Right ventricle myocardium superior (tissue), 1 donor: ENCODE results near the gene TPST1. TPM values are rescaled to one million over a fixed set of nuclear protein-coding genes. Genes with fewer than 3 reads are reported as not detected.

ENCODE experiments used
- ATAC-seq: fragments of 200-7000 bp; cut with Tn5 transposase; one replicate; pipeline ENCODE4 v1.9.1; 2020; ENCODE audit warnings: mild to moderate bottlenecking; ENCODE audit not compliant: poor library complexity
- DNase-seq: peaks from one replicate; pipeline ENCODE4 v3.0.0-alpha.2; 2020
- intact Hi-C: fragments of 100-400 bp; cut with DNase I; formaldehyde crosslinking; loops from one replicate; pipeline ENCODE4 v1.11.2; 2022
- total RNA-seq: library from RNA; stranded (reverse); fragmentation: NEBNext Ultra II Directional; extraction: Animal tissue kit (Norgen Biotek cat#: 25700); gene quantifications from one replicate; pipeline ENCODE4 v1.2.1, GENCODE V29; 2021
- donor health status: DM: no; HTN: yes; CAD: no; lungs with severe emphysema.

The TPST1 gene
- total RNA-seq, 1 donor from 2014 or later: 5.1 TPM

DNA sequence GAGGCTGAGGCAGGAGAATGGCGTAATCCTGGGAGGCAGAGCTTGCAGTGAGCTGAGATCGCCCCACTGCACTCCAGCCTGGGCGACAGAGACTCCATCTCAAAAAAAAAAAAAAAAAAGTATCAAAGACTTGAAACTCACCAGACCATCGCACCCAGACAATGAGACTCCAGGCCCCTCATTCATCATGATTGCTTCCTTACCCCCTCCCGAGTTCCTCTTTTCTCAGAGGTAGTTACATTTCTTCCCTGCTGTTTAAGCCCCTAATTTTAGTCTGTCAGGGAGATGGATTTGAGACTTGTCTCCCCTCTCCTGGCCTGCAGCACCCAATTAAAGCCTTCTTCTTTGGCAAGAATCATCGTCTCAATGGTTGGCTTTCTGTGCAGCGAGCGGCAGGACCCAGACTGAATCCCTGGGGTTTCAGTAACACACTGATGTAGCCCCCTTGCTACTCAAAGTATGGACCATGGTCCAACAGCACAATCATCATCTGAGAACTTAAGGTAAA is 19.4 kb upstream of the TPST1 start:
- ATAC-seq (no peak), DNase-seq (no peak)
- intact Hi-C loops: no loop called here

DNA sequence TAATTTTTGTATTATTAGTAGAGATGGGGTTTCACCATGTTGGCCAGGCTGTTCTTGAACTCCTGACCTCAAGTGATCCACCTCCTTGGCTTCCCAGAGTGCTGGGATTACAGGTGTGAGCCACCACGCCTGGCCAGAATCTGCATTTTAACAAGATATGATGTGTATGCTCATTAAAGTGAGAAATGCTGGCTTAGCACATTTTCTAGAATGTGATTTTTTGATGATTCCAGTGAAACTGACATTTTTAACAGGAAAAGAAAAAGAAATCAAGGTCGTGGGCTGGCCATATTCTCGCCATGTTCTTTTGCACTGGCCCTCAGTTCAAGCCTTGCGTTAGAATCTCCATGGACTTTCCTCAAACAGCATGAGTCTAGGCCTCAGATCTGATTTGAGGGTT is 18.1 kb upstream of the TPST1 start:
- DNase-seq (no peak), ATAC-seq (no peak)
- intact Hi-C loops: no loop called here

DNA sequence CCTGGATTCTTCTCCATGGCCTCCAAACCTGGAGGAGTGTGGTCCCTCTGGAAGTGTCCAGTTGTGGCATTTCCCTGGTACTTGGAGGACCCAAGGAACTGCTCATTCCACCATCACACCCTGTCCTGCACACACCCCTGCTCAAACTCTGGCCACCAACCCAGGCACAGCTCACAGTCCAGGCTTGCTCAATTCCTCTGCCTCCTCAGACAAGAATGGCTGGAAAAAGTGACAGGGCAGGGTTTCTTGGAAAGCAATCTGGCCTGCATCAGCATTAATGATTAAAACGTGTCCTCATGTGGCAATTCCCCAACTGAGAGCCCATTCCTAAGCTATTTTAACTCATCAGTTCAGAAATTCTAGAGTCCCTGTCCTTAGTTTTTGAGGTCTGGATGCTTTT is 17.2 kb upstream of the TPST1 start:
- DNase-seq: peak; percentile 59
- intact Hi-C loops: no loop called here
- ATAC-seq: peak; percentile 70

DNA sequence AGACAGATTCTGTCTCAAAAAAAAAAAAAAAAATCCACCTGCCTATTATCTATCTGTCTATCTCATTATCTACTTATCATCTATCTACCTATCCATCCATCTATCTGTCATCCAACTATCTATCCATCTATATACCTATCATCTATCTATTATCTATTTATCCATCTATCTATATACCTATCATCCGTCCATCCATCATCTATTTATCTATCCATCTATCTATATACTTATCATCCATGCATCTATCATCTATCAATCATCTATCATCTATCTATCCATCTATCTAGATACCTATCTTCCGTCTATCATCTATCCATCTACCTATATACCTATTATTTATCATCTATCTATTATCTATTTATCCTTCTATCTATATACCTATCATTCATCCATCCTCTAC is 16.5 kb upstream of the TPST1 start:
- ATAC-seq: no peak
- intact Hi-C loops: no loop called here

DNA sequence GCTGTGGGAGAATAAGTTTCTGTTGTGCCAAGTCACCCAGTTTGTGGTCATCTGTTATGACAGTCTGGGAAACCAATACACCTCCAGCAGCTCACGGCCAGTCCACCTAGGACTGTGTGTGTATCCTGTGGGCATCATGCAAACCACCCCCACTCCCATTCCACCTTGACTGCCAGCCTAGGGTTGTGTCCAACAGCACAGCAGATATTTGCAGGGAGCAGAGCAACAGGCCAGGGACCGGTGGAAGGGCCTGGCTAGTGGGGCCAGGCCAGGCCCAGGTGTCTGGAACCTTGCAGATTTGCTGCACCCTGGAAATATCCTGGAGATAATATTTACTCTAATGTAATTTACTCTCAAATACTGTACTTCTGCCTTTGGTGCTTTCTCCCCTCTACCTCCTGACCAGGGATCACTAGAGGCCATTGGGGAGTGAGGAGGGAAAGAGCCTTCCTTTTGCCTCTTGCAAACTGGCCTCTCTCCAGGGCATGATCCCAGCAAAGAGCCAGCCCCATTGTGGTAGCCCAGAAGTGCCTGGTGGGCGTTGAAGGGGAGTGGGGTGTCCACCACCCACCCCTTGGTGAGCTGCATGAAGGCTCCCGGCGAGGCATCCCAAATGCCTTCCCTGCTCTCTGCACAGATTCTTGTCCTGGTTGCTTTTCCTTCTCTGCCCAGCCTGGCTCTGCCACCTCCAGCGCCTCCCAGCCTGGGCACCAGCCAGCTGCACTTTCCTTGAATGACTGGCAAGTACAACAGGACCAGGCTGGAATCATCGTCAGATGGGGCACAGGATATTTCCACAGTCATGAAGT is 15.2 kb upstream of the TPST1 start:
- ATAC-seq (no peak), DNase-seq (no peak)
- intact Hi-C loops: no loop called here

More for the DNA sequence above, 16.5 kb upstream of the TPST1 start:
- DNase-seq: no peak

DNA sequence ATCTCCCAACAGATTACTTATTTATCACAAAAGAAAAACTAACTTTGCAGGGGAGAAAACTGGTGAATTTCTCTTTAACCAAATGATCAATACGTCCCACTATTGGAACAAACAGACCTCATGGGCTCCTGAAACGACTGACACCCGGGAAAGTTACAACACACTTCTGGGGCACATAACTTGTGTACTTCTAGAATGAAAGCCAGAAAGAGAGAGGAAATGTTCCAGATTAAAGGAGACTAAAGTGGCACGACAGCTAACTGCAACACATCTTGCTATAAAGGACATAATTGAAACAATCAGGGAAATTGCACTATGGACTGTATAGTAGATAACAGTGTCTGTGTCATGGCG is 14.7 kb upstream of the TPST1 start:
- ATAC-seq (no peak), DNase-seq (no peak)
- intact Hi-C loops: no loop called here

DNA sequence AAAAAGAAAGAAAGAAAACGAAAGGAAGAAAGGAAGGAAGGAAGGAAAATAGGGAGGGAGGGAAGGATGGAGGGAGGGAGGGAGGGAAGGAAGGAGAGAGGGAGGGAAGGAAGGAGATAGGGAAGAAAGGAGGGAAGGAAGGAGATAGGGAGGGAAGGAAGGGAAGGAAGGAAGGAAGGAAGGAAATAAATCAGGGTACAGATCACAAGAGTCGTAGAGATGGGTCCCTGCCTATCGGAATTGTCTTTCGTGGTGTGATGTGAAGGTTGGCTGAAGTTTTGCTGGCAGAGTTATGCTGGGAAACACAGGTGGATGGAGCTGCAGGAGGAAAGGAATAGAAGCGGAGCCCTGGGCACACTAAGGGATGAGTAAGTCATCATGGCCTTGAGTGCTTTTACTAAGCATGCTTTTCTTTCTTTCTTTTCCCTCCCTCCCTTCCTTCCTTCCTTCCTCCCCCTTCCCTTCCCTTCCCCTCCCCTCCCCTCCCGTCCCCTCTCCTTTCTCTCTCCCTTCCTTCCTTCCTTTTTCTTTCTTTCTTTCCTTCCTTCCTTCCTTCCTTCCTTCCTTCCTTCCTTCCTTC is 11.9 kb upstream of the TPST1 start:
- no peak for ATAC-seq
- no peak for DNase-seq
- intact Hi-C loops: no loop called here

DNA sequence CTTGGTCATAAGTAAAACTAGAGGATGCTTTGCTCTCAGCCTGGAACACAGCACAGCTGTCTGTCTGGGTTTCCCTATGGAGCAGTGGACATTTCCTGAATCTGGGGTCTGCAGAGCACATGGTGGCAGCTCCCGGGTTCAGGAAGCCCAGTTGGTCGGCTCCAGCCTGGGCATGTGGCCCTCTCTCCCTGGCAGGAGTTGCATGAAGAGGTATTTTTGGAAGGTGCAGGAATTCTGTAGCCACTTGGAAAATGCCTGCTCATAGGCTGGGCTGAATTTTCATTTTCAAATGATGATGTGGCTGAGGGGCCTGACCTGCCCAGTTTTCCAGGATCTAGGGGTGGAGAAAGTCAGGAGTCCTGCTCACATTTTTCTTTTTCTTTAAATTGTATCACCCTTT is 6.7 kb upstream of the TPST1 start:
- peak; percentile 41 for ATAC-seq
- intact Hi-C loops: no loop called here
- no peak for DNase-seq

DNA sequence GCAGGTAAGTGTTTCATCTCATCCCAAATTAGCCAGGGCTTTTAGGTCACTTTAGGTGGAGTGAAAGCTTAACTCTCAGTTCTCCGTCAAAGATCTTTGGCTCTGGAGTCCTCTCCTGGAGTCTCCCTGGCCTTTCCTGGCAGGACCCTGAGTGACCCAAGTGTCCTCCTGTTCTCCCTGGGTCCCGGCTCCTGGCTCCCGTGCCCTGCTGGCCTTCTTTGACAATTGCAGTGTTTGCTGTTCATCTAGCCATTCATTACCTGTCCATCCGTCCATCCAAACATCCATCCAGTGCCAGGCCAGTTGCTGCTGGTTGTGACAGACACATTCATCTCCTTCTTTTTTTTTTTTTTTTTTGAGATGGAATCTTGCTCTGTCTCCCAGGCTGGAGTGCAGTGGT is 6.2 kb upstream of the TPST1 start:
- DNase-seq (no peak), ATAC-seq (no peak)
- intact Hi-C loops: no loop called here

DNA sequence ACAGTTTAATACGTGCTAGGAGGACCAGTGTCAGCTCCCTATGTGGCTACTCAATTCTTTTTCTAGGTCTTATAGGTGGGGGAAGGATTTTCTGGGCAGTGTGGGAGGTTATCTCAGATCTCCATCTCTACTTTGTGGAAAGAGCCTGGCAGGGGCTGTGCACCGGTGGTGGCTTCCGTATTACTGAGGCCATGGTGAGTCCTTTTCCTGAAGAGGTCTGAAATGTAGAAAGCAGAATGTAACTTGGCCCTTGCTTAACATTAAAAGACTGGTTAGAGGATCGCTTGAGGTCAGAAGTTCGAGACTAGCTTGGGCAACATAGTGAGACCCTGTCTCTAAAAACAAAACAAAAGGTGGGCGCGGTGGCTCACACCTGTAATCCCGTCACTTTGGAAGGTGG is 2.7 kb upstream of the TPST1 start:
- DNase-seq: no peak
- intact Hi-C loops: no loop called here
- ATAC-seq: no peak

DNA sequence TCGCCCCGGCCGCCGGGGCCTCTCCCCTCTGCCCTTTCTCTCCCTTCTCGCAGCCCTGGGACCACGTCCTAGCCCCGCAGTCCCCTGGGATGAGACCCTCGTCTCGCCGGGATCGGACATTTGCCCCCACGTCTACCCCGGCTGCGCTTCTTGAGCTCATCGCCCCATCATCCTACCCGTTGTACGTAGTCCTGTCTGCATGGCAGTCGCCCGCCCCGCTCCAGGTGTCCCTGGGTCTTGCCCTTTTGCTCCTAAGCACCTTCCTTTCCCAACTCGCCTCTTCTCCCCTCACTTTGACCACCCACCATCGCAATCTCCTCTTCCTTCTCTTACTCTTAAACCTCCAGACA is 582 bp downstream of the TPST1 start:
- ATAC-seq (no peak), DNase-seq (peak; percentile 48)
- intact Hi-C loops: no loop called here

DNA sequence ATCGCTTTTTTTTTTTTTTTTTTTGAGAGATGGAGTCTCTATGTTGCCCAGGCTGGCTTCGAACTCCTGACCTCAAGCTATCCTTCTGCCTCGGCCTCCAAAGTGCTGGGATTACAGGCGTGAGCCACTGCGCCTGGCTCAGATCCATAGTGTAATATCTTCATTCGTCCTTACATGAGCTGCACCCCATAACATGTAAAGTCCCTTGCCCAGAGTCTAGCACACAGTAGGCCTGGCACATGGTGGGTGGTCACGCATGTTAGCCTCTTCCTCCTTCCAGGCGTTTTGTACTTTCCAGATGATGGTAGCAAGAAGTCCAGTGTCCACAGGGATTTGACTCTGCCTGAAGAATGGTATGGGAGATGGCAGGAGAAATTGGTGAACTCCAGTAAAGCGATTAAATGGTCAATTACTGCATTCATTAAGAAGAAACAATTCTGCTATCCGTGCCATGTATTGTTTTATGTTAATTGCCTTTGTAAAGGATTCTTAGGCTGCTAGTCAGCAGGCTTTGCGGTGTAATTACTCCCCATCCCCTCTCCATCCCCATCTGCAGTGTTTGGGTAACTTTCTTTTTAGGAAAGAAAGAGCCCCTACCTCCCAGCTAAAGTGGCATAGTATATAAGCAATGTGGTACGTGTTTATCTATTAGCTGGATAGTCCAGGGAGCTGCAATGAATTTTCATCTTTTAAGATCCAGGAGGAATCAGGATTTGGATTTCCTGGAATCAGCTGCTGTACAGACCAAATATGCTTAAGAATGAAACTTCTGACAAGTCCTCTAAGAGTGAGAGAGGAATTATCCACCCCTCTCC is 1.2 kb downstream of the TPST1 start:
- ATAC-seq: no peak
- intact Hi-C loops: no loop called here
- no peak for DNase-seq

DNA sequence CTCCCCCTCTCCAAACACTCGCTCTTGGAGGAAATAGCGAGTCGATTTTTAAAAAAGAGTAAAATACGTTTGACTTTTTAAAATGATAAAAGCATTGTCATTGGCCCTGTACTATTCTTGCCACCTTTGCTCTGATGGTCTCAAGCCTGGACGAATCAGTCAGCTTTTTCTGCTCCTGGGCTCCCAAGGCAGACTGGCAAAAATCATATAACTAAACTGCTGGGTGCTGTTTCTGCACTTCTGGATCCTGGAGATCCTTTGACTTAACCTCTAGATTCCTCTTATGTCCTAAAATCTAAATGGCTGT is 1.8 kb downstream of the TPST1 start:
- intact Hi-C loops: no loop called here
- ATAC-seq (no peak), DNase-seq (no peak)

DNA sequence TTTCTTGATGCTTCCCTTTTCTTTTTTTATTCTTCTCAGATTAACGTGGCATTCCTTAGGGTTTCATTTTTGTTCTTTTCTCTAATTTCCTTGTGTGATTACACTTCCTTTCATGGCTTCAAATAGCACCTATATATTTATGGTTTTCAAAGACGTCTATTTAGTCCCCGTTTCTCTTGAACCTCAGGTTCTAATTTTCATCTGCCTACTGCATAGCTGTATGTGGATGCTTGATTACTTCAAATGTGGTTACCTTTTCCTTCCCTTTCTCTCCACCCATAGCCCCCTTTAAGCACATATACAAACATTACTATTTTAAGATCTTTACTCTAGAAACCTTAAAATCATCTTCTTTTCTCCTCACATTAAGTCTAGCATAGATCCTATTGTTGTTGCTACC is 2.4 kb downstream of the TPST1 start:
- intact Hi-C loops: no loop called here
- ATAC-seq (no peak), DNase-seq (no peak)

DNA sequence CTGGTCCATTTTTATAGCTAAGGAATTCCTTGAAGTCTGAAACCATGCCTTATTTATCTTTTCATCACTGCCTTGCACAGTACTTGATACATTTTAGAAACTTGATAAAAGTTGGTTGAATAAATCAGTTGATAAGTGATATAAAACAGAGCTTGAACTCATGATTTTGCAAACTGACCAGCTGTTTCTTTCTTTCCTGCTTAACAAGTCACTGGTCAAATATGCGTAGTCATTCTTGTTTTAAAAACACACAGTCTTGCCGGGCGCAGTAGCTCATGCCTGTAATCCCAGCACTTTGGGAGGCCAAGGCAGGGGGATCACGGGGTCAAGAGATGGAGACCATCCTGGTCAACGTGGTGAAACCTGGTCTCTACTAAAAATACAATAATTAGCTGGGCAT is 6.3 kb downstream of the TPST1 start:
- DNase-seq (no peak), ATAC-seq (no peak)
- intact Hi-C loops: no loop called here

DNA sequence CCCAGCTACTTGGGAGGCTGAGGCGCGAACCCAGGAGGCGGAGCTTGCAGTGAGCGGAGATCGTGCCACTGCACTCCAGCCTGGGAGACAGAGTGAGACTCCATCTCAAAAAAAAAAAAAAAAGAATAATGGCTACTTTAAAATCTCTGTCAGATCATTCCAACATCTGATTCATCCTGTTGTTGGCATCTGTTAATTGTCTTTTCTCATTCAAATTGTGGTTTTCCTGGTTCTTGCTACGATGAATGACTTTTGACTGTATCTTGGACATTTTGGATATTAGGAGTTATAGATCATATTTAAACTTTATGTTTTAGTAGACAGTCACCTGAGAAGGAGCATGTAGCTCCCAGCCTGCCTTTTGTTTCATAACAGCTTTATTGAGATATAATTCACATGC is 8.5 kb downstream of the TPST1 start:
- no peak for ATAC-seq

DNA sequence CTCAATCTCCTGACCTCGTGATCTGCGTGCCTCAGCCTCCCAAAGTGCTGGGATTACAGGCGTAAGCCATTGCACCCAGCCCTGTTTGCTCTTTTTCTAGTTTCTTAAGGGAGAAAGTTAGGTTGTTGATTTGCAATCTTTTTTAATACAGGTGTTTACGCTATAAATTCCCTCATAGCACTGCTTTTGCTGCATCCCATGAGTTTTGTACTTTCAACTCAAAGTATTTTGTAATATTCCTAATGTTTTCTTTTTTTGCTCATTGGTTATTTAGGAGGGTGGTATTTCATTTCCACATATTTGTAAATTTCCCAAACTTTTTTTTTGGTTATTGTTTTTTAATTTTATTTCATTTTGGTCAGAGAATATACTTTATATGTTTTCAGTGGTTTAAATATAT is 11.6 kb downstream of the TPST1 start:
- DNase-seq: no peak
- no peak for ATAC-seq
- intact Hi-C loops: no loop called here

More for the DNA sequence above, 8.5 kb downstream of the TPST1 start:
- DNase-seq: no peak
- intact Hi-C loops: no loop called here

DNA sequence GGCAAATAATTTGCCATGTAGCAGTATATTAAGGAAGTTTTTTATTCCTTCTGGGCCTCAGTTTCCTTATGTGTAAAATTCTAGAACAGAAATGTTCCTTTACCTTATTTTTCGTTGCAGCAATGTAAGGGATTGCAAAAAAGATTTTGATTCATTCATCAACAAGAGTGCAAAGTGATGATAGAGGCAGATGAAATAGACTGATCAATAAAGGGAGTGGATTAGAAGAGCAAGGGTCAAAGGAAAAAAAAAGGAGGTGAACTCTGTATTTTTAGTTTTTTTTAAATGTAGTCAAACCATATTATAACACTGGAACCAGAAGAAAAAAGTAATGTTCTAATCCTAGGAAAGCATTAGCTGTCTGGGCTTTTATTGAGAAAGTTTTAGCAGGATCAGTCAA is 14.7 kb downstream of the TPST1 start:
- DNase-seq (no peak), ATAC-seq (no peak)
- intact Hi-C loops: no loop called here

DNA sequence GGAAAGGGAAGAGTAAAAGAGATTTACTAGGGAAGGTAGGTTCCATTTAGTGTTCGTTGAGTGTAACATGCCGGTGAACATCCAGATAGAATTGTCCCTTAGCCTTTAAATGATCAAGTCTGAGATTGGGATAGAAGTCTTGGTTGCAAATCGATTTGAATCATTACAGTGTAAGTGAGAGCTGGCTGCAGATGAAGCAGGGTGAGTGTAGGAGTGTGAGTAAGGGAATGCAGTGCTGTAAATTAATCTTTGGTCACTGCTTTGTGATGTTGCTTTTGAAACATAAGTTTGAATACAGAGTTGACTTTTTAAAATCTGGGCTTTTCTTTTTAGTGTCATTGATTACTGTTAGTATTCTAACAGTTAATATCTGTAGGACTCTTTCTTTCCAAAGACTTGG is 16.3 kb downstream of the TPST1 start:
- DNase-seq: no peak
- no peak for ATAC-seq

DNA sequence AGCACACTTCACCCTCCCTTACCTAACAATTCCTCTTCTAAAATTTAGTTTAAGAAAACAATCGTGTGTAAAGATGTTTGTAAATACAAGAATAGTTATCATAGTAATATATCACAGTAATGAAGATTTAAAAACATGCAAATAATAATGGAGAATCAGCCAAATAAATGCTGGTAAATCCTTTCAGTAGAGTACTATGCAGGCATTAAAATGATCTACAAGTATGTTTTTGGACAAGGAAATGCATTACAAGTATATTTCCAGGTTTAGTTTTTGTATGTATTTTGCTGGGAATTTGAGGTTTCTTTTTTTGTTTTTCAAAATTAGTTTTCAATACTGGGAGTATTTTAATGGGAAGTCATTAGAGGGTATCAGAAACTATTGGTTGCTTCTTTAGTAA is 22.7 kb downstream of the TPST1 start:
- intact Hi-C loops: no loop called here
- DNase-seq (no peak), ATAC-seq (no peak)

More for the DNA sequence above, 16.3 kb downstream of the TPST1 start:
- intact Hi-C loops: no loop called here
